GM12891 (cell line): Measurements from ENCODE around the gene EOLA2.
"Not testable (repeated sequence)": the region's sequence is repeated elsewhere in the genome, so short reads cannot be mapped to it uniquely, and the experiment has no call there.

Experiments used
- DNase-seq: peaks from one replicate; pipeline ENCODE4 v3.0.0; 2011; ENCODE audit warnings: low spot score; ENCODE audit not compliant: insufficient read length
- FAIRE-seq: peaks from 2 replicates; lab custom pipeline; 2011; peaks lifted over from hg19 to GRCh38; lab: Jason Lieb, UNC
- PAX5 ChIP-seq: IDR thresholded peaks from 2 replicates; pipeline ENCODE4 v1.6.1; 2011; ENCODE audit warnings: low read length, moderate library complexity, mild to moderate bottlenecking; ENCODE audit not compliant: insufficient read depth, severe bottlenecking
- POLR2A ChIP-seq: IDR thresholded peaks from 2 replicates; pipeline ENCODE4 v1.6.1; 2011; ENCODE audit warnings: low read depth, low read length, control low read depth
- POLR2AphosphoS5 ChIP-seq: IDR thresholded peaks from 2 replicates; pipeline ENCODE4 v1.6.1; 2011; ENCODE audit warnings: low read depth, low read length, control low read depth
- POU2F2 ChIP-seq: IDR thresholded peaks from 2 replicates; pipeline ENCODE4 v1.6.1; 2011; ENCODE audit warnings: low read depth, mild to moderate bottlenecking, control low read depth, low read length, moderate library complexity
- SPI1 ChIP-seq: IDR thresholded peaks from 2 replicates; pipeline ENCODE4 v1.6.1; 2011; ENCODE audit warnings: low read depth, low read length, control low read depth
- TAF1 ChIP-seq: IDR thresholded peaks from 2 replicates; pipeline ENCODE4 v1.6.1; 2011; ENCODE audit warnings: low read depth, low read length, control low read depth

The EOLA2 gene

DNA sequence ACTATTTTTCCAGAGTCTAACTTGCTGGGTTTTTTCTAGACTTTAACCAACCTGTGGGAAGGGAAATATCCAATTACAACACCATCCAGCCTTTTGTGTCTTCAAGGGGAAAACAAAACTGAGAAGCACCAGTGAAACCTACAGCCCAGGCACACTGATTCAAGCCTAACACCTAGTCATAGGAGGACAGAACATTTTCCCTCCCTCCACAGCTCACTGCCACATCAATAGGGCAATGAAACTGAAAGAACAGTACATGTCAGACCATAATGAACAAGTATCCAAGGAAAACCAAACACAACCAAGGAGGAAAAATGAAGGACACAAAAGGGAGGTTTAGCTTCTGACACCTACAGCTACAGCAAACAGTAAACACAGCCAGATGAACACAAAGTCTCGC is 39.7 kb downstream of the EOLA2 start:
- TF ChIP-seq POU2F2, result no peak
- TF ChIP-seq POLR2A, result no peak
- TF ChIP-seq TAF1, result no peak
- no peak for TF ChIP-seq PAX5
- TF ChIP-seq POLR2AphosphoS5, result no peak
- TF ChIP-seq SPI1, result no peak
- DNase-seq (no peak), FAIRE-seq (peak; percentile 88)

DNA sequence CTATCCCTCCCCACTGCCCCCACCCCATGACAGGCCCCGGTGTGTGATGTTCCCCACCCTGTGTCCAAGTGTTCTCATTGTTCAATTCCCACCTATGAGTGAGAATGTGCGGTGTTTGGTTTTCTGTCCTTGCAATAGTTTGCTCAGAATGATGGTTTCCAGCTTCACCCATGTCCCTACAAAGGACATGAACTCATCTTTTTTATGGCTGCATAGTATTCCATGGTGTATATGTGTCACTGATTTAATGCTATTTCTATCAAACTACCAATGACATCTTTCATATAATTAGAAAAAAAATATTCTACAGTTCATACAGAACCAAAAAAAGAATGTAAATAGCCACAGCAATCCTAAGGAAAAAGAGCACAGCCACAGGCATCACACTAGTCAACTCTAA is 47.5 kb downstream of the EOLA2 start:
- FAIRE-seq, result not testable (repeated sequence)

More for the DNA sequence above, 47.5 kb downstream of the EOLA2 start:
- not testable (repeated sequence) for DNase-seq
